ENCODE measurements around the gene ZBTB5. TPM values are rescaled to one million over a fixed set of nuclear protein-coding genes. Genes with fewer than 3 reads are reported as not detected.
A peak's percentile ranks its signal among the peaks of the same experiment; 100 is the strongest.

Gene ZBTB5
- total RNA-seq, 1 experiment from 2014 or later, result 16.7 TPM

DNA sequence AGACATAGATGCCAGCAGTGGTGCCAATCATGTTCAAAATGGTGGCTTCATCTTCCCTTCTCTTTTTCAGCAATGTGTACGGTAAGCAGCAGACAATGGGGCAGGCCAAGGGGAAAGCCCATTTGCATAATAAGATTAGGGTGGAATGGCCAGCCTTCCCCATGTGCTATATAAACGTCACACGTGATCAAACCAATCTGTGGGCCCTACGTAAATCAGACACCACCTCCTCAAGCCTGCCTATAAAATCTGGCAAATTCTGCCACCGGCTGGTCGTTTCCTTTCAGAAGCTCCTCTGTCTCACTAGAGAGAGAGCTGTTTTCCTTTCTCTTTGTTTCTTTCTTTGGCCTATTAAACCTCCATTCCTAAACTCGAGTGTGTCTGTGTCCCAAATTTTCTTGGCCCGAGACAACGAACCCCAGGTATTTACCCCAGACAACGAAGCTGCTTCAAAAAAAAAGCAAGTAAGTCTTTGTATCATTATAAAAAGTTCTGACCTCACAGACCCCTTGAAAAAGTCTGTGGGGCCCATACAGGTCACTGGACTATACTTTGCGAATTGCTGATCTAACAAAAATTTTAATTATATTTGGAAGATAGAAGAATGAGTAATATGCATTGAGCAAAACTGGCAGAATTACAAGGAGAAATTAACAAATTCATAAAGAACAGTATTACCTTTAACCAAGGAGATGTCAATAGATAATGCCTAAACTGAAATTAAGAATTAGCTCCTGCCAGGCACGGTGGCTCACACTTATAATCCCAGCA, 15.2 kb downstream of the ZBTB5 start:
- Mint-ChIP-seq H3K27ac (peak overlapping the region; percentile 79), H3K4me1 (peaks cover 28% of the 10 kb centered on the region), H3K27me3 (ENCODE audit: low read depth) (no peaks in the 10 kb centered on the region), H3K4me3 (no peak overlapping the region), H3K9me3 (no peaks in the 10 kb centered on the region), H3K36me3 (peaks cover 10% of the 10 kb centered on the region)
- TF ChIP-seq ZNF219 (CRISPR knock-in tag; IDR thresholded peaks at IDR 0.05; ENCODE audit: borderline replicate concordance) (no peak), NFE2L1 (CRISPR knock-in tag; IDR thresholded peaks at IDR 0.05) (no peak)
- DNase-seq (ENCODE audit: low spot score) (no peak), ATAC-seq (no peak)
- ChIA-PET CTCF (interaction anchor here (0.7 to 1.9 kb wide), 3 partner anchors 35 to 347 kb away, joined by 3 to 11 read pairs (median 3); no protein-coding TSS in a partner anchor), POLR2A (no interaction called here)

DNA sequence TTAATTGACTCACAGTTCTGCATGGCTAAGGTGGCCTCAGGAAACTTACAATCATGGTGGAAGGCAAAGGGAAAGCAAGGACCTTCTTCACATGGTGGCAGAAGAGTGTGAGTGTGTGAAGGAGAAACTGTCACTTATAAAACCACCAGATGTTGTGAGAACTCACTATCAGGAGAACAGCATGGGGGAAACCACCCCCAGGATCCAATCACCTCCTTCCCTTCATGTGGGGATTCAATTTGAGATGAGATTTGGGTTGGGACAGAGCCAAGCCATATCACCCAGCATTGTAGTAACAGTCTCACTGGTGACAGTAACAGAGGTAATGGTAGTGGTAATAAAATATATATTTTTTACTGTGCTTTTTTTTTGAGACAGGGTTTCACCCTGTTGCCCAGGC, 18.1 kb downstream of the ZBTB5 start:
- Mint-ChIP-seq H3K27ac (peak overlapping the region; percentile 81), H3K36me3 (peaks cover 14% of the 10 kb centered on the region), H3K9me3 (no peaks in the 10 kb centered on the region), H3K4me1 (peaks cover 23% of the 10 kb centered on the region), H3K27me3 (ENCODE audit: low read depth) (no peaks in the 10 kb centered on the region), H3K4me3 (no peak overlapping the region)
- TF ChIP-seq JAZF1 (CRISPR knock-in tag; IDR thresholded peaks at IDR 0.05) (no peak), SMAD4 (CRISPR knock-in tag; IDR thresholded peaks at IDR 0.05) (no peak), ETV6 (CRISPR knock-in tag; IDR thresholded peaks at IDR 0.05) (no peak), CREB1 (CRISPR knock-in tag; IDR thresholded peaks at IDR 0.05) (no peak)
- TF ChIP-seq, protein P1, sequence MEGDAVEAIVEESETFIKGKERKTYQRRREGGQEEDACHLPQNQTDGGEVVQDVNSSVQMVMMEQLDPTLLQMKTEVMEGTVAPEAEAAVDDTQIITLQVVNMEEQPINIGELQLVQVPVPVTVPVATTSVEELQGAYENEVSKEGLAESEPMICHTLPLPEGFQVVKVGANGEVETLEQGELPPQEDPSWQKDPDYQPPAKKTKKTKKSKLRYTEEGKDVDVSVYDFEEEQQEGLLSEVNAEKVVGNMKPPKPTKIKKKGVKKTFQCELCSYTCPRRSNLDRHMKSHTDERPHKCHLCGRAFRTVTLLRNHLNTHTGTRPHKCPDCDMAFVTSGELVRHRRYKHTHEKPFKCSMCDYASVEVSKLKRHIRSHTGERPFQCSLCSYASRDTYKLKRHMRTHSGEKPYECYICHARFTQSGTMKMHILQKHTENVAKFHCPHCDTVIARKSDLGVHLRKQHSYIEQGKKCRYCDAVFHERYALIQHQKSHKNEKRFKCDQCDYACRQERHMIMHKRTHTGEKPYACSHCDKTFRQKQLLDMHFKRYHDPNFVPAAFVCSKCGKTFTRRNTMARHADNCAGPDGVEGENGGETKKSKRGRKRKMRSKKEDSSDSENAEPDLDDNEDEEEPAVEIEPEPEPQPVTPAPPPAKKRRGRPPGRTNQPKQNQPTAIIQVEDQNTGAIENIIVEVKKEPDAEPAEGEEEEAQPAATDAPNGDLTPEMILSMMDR (IDR thresholded peaks at IDR 0.05), result no peak
- ChIA-PET CTCF (no interaction called here), POLR2A (no interaction called here)
- DNase-seq (ENCODE audit: low spot score), result no peak
- ATAC-seq, result no peak

DNA sequence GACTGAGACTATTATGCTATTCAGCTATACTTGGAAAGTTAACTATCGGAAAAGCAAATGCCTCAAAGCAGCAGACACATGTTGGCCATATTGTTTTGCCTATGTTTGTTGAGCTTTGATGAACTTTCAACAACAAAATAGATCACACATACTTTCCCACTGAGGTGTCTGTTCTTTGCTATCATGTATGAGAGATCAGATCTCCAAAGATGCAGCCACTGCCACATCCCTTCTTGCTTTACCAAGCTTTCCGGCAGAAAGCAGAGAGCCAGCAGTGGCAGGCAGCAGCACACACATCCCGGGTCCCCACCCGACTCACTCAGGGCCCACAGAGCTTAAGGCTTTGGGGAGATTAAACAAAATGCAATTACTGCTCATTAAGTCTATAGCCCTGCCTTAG, 18.8 kb downstream of the ZBTB5 start:
- ChIA-PET POLR2A (no interaction called here), CTCF (no interaction called here)
- ATAC-seq (no peak), DNase-seq (ENCODE audit: low spot score) (no peak)
- Mint-ChIP-seq H3K27ac (peak overlapping the region; percentile 81; the same call in 1 of the 2 replicates), H3K9me3 (no peaks in the 10 kb centered on the region), H3K4me1 (peaks cover 17% of the 10 kb centered on the region), H3K36me3 (peaks cover 21% of the 10 kb centered on the region), H3K4me3 (no peak overlapping the region), H3K27me3 (ENCODE audit: low read depth) (no peaks in the 10 kb centered on the region)
- TF ChIP-seq SP1 (CRISPR knock-in tag; conservative IDR thresholded peaks at IDR 0.05) (no peak), NR2C2 (CRISPR knock-in tag; IDR thresholded peaks at IDR 0.05) (no peak), NR3C1 (CRISPR knock-in tag; conservative IDR thresholded peaks at IDR 0.05; ENCODE audit: low read depth) (no peak), TEAD4 (CRISPR knock-in tag; IDR thresholded peaks at IDR 0.05) (no peak), ZNF138 (CRISPR knock-in tag; conservative IDR thresholded peaks at IDR 0.05) (no peak), ZNF416 (CRISPR knock-in tag; IDR thresholded peaks at IDR 0.05) (no peak), ZNF317 (CRISPR knock-in tag; IDR thresholded peaks at IDR 0.05; ENCODE audit: borderline replicate concordance, low read depth) (no peak), ELF4 (CRISPR knock-in tag; IDR thresholded peaks at IDR 0.05; ENCODE audit: low read depth) (no peak), ZNF423 (CRISPR knock-in tag; IDR thresholded peaks at IDR 0.05) (no peak)
- TF ChIP-seq, protein P2, sequence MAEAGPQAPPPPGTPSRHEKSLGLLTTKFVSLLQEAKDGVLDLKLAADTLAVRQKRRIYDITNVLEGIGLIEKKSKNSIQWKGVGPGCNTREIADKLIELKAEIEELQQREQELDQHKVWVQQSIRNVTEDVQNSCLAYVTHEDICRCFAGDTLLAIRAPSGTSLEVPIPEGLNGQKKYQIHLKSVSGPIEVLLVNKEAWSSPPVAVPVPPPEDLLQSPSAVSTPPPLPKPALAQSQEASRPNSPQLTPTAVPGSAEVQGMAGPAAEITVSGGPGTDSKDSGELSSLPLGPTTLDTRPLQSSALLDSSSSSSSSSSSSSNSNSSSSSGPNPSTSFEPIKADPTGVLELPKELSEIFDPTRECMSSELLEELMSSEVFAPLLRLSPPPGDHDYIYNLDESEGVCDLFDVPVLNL (CRISPR knock-in tag; IDR thresholded peaks at IDR 0.05; ENCODE audit: borderline replicate concordance, low read depth), result no peak
- TF ChIP-seq, protein P3, sequence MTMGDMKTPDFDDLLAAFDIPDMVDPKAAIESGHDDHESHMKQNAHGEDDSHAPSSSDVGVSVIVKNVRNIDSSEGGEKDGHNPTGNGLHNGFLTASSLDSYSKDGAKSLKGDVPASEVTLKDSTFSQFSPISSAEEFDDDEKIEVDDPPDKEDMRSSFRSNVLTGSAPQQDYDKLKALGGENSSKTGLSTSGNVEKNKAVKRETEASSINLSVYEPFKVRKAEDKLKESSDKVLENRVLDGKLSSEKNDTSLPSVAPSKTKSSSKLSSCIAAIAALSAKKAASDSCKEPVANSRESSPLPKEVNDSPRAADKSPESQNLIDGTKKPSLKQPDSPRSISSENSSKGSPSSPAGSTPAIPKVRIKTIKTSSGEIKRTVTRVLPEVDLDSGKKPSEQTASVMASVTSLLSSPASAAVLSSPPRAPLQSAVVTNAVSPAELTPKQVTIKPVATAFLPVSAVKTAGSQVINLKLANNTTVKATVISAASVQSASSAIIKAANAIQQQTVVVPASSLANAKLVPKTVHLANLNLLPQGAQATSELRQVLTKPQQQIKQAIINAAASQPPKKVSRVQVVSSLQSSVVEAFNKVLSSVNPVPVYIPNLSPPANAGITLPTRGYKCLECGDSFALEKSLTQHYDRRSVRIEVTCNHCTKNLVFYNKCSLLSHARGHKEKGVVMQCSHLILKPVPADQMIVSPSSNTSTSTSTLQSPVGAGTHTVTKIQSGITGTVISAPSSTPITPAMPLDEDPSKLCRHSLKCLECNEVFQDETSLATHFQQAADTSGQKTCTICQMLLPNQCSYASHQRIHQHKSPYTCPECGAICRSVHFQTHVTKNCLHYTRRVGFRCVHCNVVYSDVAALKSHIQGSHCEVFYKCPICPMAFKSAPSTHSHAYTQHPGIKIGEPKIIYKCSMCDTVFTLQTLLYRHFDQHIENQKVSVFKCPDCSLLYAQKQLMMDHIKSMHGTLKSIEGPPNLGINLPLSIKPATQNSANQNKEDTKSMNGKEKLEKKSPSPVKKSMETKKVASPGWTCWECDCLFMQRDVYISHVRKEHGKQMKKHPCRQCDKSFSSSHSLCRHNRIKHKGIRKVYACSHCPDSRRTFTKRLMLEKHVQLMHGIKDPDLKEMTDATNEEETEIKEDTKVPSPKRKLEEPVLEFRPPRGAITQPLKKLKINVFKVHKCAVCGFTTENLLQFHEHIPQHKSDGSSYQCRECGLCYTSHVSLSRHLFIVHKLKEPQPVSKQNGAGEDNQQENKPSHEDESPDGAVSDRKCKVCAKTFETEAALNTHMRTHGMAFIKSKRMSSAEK (CRISPR knock-in tag; IDR thresholded peaks at IDR 0.05; ENCODE audit: borderline replicate concordance), result no peak
- TF ChIP-seq, protein P4, sequence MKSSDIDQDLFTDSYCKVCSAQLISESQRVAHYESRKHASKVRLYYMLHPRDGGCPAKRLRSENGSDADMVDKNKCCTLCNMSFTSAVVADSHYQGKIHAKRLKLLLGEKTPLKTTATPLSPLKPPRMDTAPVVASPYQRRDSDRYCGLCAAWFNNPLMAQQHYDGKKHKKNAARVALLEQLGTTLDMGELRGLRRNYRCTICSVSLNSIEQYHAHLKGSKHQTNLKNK (CRISPR knock-in tag; IDR thresholded peaks at IDR 0.05), result no peak
- TF ChIP-seq, protein P5, sequence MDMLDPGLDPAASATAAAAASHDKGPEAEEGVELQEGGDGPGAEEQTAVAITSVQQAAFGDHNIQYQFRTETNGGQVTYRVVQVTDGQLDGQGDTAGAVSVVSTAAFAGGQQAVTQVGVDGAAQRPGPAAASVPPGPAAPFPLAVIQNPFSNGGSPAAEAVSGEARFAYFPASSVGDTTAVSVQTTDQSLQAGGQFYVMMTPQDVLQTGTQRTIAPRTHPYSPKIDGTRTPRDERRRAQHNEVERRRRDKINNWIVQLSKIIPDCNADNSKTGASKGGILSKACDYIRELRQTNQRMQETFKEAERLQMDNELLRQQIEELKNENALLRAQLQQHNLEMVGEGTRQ (CRISPR knock-in tag; IDR thresholded peaks at IDR 0.05), result no peak
- TF ChIP-seq, protein P6, sequence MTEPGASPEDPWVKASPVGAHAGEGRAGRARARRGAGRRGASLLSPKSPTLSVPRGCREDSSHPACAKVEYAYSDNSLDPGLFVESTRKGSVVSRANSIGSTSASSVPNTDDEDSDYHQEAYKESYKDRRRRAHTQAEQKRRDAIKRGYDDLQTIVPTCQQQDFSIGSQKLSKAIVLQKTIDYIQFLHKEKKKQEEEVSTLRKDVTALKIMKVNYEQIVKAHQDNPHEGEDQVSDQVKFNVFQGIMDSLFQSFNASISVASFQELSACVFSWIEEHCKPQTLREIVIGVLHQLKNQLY (CRISPR knock-in tag; IDR thresholded peaks at IDR 0.05), result no peak
